Panc1 (cell line): ENCODE measurements around the gene ENOX1.

ENCODE experiments used
- CTCF ChIP-seq: fragments of 450-650 bp; IDR thresholded peaks from 2 replicates; pipeline ENCODE4 v1.5.1; 2017; ENCODE audit warnings: mild to moderate bottlenecking
- POLR2AphosphoS5 ChIP-seq: IDR thresholded peaks from 2 replicates; pipeline ENCODE4 v1.6.1; 2012; ENCODE audit warnings: mild to moderate bottlenecking, low read depth, low read length, moderate library complexity

- TF ChIP-seq POLR2AphosphoS5 = no peak
- no peak for TF ChIP-seq CTCF
Measured at GRCh38 chr13:43243711-43244110, 543.1 kb downstream of the ENOX1 start.
